Spinal cord (tissue), 10 donors: ENCODE results near the gene IFNL3. TPM values are rescaled to one million over a fixed set of nuclear protein-coding genes. Genes with fewer than 3 reads are reported as not detected.
"Not testable (repeated sequence)": the region's sequence is repeated elsewhere in the genome, so short reads cannot be mapped to it uniquely, and the experiment has no call there.

ENCODE experiments used
- DNase-seq, 6 donors: peaks; one replicate each; pipeline versions ENCODE4 v3.0.0 to v3.0.0-alpha.2; 2013 to 2015; ENCODE audit warnings: low spot score in 6 of 6, low read depth in 4 of 6
- H3K27ac ChIP-seq: one replicate; pipeline ENCODE4 v1.5.1; 2013; ENCODE audit warnings: low read depth, low read length, control low read depth
- H3K27me3 ChIP-seq: one replicate; pipeline ENCODE4 v1.6.1; 2013; ENCODE audit warnings: low read length; ENCODE audit not compliant: control insufficient read depth, insufficient read depth
- H3K36me3 ChIP-seq: one replicate; pipeline ENCODE4 v1.6.1; 2013; ENCODE audit warnings: low read length; ENCODE audit not compliant: control insufficient read depth, insufficient read depth
- H3K4me1 ChIP-seq: one replicate; pipeline ENCODE4 v1.6.1; 2013; ENCODE audit warnings: low read length; ENCODE audit not compliant: control insufficient read depth, insufficient read depth
- H3K4me3 ChIP-seq: one replicate; pipeline ENCODE4 v1.5.1; 2013; ENCODE audit warnings: low read depth, low read length, control low read depth
- H3K9me3 ChIP-seq: one replicate; pipeline ENCODE4 v1.6.1; 2013; ENCODE audit warnings: low read length; ENCODE audit not compliant: control insufficient read depth, insufficient read depth
- WGBS: methylation state at CpG from one replicate; pipeline ENCODE4 v1.1.5; 2013; ENCODE audit warnings: missing lambda C conversion rate; ENCODE audit not compliant: insufficient coverage; 5-methylcytosine and 5-hydroxymethylcytosine counted together
- polyA plus RNA-seq, 2 donors: library from polyadenylated mRNA; unstranded; fragments of 120-200 nt; gene quantifications; one replicate each; pipeline ENCODE4 v1.2.1, GENCODE V29; 2013; ENCODE audit not compliant: insufficient read length in 2 of 2
- total RNA-seq, 2 donors: library from RNA; depleted of rRNA in 1 of 2; stranded (reverse); fragments of 120-200 nt in 1 of 2; fragments of >200 nt in 1 of 2; gene quantifications; one replicate each; pipeline versions ENCODE4 v1.2.3 to v1.2.4, GENCODE V29; 2013 to 2014
- donor health status: healthy.

The IFNL3 gene
- total and polyA plus RNA-seq, 4 donors, result not detected

- H3K36me3 ChIP-seq, result no peaks in the 10 kb centered on the region
- H3K4me1 ChIP-seq, result no peaks in the 10 kb centered on the region
- H3K27ac ChIP-seq, result no peak overlapping the region
- DNase-seq, result no peak
- no peak overlapping the region for H3K4me3 ChIP-seq
- H3K27me3 ChIP-seq, result peaks cover 7% of the 10 kb centered on the region
- WGBS, result no CpG with 5 or more reads among the region's 3 CpGs
- no peaks in the 10 kb centered on the region for H3K9me3 ChIP-seq
Observed at GRCh38 chr19:39224910-39225309, 19.9 kb downstream of the IFNL3 start.

GRCh38 chr19:39223703-39224279 is 21.0 kb downstream of the IFNL3 start:
- H3K4me1 ChIP-seq, result no peaks in the 10 kb centered on the region
- no peaks in the 10 kb centered on the region for H3K36me3 ChIP-seq
- H3K27ac ChIP-seq, result no peak overlapping the region
- H3K9me3 ChIP-seq, result no peaks in the 10 kb centered on the region
- H3K4me3 ChIP-seq, result no peak overlapping the region
- DNase-seq, result peak in 1 of 6 donors; percentile 13
- peaks cover 7% of the 10 kb centered on the region for H3K27me3 ChIP-seq
- WGBS, result 4% methylated on average over 2 of the region's 4 CpGs

- H3K27me3 ChIP-seq, H3K4me1 ChIP-seq, H3K9me3 ChIP-seq, H3K36me3 ChIP-seq, H3K27ac ChIP-seq, DNase-seq, H3K4me3 ChIP-seq: not testable (repeated sequence)
- 66% methylated on average over 3 of the region's 10 CpGs for WGBS
Observed at GRCh38 chr19:39219108-39219507, 25.7 kb downstream of the IFNL3 start.

- 83% methylated on average over 12 of the region's 15 CpGs for WGBS
- no peak for DNase-seq
- no peaks in the 10 kb centered on the region for H3K4me1 ChIP-seq
- H3K27me3 ChIP-seq, result peaks cover 2% of the 10 kb centered on the region
- no peaks in the 10 kb centered on the region for H3K36me3 ChIP-seq
- no peak overlapping the region for H3K27ac ChIP-seq
- peaks cover 3% of the 10 kb centered on the region for H3K9me3 ChIP-seq
- no peak overlapping the region for H3K4me3 ChIP-seq
Observed at GRCh38 chr19:39218230-39219007, 26.4 kb downstream of the IFNL3 start.

- H3K4me3 ChIP-seq, result no peak overlapping the region
- H3K27ac ChIP-seq, result no peak overlapping the region
- H3K27me3 ChIP-seq, result peaks cover 2% of the 10 kb centered on the region
- no peak for DNase-seq
- no peaks in the 10 kb centered on the region for H3K36me3 ChIP-seq
- 79% methylated on average over 5 of the region's 5 CpGs for WGBS
- no peaks in the 10 kb centered on the region for H3K4me1 ChIP-seq
- H3K9me3 ChIP-seq, result peaks cover 3% of the 10 kb centered on the region
Observed at GRCh38 chr19:39217094-39217493, 27.7 kb downstream of the IFNL3 start.

GRCh38 chr19:39215323-39215722 is 29.5 kb downstream of the IFNL3 start:
- H3K27ac ChIP-seq, H3K4me1 ChIP-seq, H3K4me3 ChIP-seq, DNase-seq, H3K27me3 ChIP-seq, H3K9me3 ChIP-seq, H3K36me3 ChIP-seq: not testable (repeated sequence)
- 94% methylated on average over 2 of the region's 3 CpGs for WGBS

- Histone ChIP-seq H3K27ac (no peak overlapping the region), H3K4me3 (no peak overlapping the region), H3K36me3 (no peaks in the 10 kb centered on the region), H3K27me3 (peaks cover 3% of the 10 kb centered on the region), H3K9me3 (peaks cover 3% of the 10 kb centered on the region), H3K4me1 (no peaks in the 10 kb centered on the region)
- no peak for DNase-seq
- 19% methylated on average over 5 of the region's 8 CpGs for WGBS
Observed at GRCh38 chr19:39212375-39212742, 32.4 kb downstream of the IFNL3 start.

GRCh38 chr19:39211731-39212374 is 33.0 kb downstream of the IFNL3 start:
- Histone ChIP-seq H3K4me3 (no peak overlapping the region), H3K27me3 (peaks cover 3% of the 10 kb centered on the region), H3K36me3 (no peaks in the 10 kb centered on the region), H3K9me3 (peaks cover 3% of the 10 kb centered on the region), H3K27ac (no peak overlapping the region), H3K4me1 (no peaks in the 10 kb centered on the region)
- 73% methylated on average over 13 of the region's 13 CpGs for WGBS
- DNase-seq, result no peak

- Histone ChIP-seq H3K4me1 (no peaks in the 10 kb centered on the region), H3K36me3 (no peaks in the 10 kb centered on the region), H3K27ac (no peak overlapping the region), H3K9me3 (no peaks in the 10 kb centered on the region), H3K4me3 (no peak overlapping the region), H3K27me3 (peaks cover 9% of the 10 kb centered on the region)
- DNase-seq, result no peak
- WGBS, result 91% methylated on average over 1 of the region's 7 CpGs
Observed at GRCh38 chr19:39209196-39209595, 35.6 kb downstream of the IFNL3 start.
